ENCODE measurements around the gene SCNN1B. TPM values are rescaled to one million over a fixed set of nuclear protein-coding genes. Genes with fewer than 3 reads are reported as not detected.
"Not testable (repeated sequence)": the region's sequence is repeated elsewhere in the genome, so short reads cannot be mapped to it uniquely, and the experiment has no call there.

The SCNN1B gene
- total RNA-seq, 1 experiment from 2014 or later, result 1.5 TPM

GRCh38 chr16:23400447-23400846, 98.3 kb downstream of the SCNN1B start:
- not testable (repeated sequence) for DNase-seq; H3K27me3 ChIP-seq (ENCODE audit: control insufficient read depth, insufficient read depth, low read length); H3K4me3 ChIP-seq (ENCODE audit: insufficient read depth, low read depth, low read length); H3K36me3 ChIP-seq (replicated peaks; ENCODE audit: control insufficient read depth, insufficient read depth, low read length)

- Histone ChIP-seq H3K27me3 (ENCODE audit: control insufficient read depth, insufficient read depth, low read length) (no peaks in the 10 kb centered on the region), H3K4me3 (ENCODE audit: insufficient read depth, low read depth, low read length) (no peak overlapping the region), H3K36me3 (replicated peaks; ENCODE audit: control insufficient read depth, insufficient read depth, low read length) (peaks cover 8% of the 10 kb centered on the region)
- no peak for DNase-seq
Observed at GRCh38 chr16:23401139-23401538, 99.0 kb downstream of the SCNN1B start.

DNA sequence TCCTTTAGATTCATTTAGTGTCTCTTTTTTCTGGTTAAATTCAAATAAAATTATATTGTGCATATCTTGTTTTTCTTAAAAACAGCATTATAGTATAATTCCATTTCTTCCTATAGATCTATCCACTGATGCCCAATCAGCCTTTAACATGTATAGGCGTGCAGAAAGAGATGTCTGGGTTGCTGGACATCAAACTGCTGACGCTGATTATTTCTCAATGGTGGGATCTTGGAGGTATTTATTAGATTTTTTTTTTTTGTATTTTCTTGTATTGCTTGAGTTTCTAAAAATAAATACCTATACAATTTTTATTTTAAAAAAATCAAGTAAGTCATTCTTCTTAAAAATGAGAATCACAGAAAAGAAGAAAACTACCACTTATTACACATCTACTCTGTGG, 100.0 kb downstream of the SCNN1B start:
- DNase-seq, result no peak
- no peaks in the 10 kb centered on the region for H3K27me3 ChIP-seq (ENCODE audit: control insufficient read depth, insufficient read depth, low read length)
- no peak overlapping the region for H3K4me3 ChIP-seq (ENCODE audit: insufficient read depth, low read depth, low read length)
- peaks cover 10% of the 10 kb centered on the region for H3K36me3 ChIP-seq (replicated peaks; ENCODE audit: control insufficient read depth, insufficient read depth, low read length)

DNA sequence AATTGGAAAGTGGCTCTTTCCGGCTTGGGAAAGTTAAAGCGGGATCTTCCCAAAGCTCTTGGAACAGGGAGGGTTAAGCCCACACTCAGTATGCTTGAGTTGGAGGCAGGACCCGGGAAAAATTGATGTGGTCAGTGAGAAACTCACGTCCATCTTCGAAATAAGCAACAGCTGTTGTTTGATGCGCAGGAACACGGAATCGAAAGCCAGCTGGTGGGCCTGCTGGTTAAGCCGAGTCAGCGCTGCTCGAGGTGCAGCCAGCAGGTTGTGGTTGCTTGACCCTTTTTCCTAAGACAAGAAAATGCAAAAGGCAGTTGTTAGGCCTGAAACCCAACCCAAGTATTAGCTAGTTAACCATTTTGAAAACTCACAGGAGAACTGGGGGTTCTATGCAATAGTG, 101.4 kb downstream of the SCNN1B start:
- peaks cover 8% of the 10 kb centered on the region for H3K36me3 ChIP-seq (replicated peaks; ENCODE audit: control insufficient read depth, insufficient read depth, low read length)
- no peak for DNase-seq

GRCh38 chr16:23406024-23406423, 103.9 kb downstream of the SCNN1B start:
- peaks cover 10% of the 10 kb centered on the region for H3K36me3 ChIP-seq (replicated peaks; ENCODE audit: control insufficient read depth, insufficient read depth, low read length)
- no peak overlapping the region for H3K4me3 ChIP-seq (ENCODE audit: insufficient read depth, low read depth, low read length)
- DNase-seq, result no peak
- H3K27me3 ChIP-seq (ENCODE audit: control insufficient read depth, insufficient read depth, low read length), result no peaks in the 10 kb centered on the region

More for the DNA sequence above, 101.4 kb downstream of the SCNN1B start:
- Histone ChIP-seq H3K4me3 (ENCODE audit: insufficient read depth, low read depth, low read length) (no peak overlapping the region), H3K27me3 (ENCODE audit: control insufficient read depth, insufficient read depth, low read length) (no peaks in the 10 kb centered on the region)

DNA sequence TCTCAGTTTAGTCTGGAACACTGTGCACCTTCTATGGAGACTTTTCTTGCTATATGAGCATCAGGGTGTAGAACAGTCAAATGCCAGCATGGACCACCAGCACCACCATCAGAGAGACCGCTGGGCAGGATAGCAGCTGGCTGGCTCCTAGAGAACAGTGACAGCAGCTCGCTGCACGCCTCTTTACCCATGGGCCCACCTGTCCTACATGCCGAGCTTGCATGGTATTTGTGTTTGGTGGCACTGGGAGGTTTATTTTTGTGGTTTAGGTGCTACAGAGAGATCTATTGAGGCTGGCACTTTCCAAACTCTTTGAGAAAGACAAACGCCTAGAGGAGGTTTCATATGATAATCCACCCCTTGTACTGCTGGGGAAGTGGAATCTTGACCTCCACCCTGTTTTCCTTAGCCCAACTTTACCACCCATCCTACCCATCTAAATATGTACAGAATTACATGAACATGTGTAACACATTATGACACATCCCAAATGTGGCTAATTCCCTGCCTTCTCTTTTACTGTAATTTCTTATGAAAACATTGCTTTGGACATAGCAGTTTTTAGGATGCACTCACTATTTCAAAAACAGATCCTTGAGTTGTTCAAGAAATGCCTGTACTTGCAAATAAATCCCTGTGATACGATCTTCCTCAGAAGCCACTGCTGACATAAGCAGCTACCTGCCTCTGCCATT, 104.6 kb downstream of the SCNN1B start:
- no peak for DNase-seq
- H3K27me3 ChIP-seq (ENCODE audit: control insufficient read depth, insufficient read depth, low read length), result no peaks in the 10 kb centered on the region
- peaks cover 10% of the 10 kb centered on the region for H3K36me3 ChIP-seq (replicated peaks; ENCODE audit: control insufficient read depth, insufficient read depth, low read length)
- H3K4me3 ChIP-seq (ENCODE audit: insufficient read depth, low read depth, low read length), result no peak overlapping the region

DNA sequence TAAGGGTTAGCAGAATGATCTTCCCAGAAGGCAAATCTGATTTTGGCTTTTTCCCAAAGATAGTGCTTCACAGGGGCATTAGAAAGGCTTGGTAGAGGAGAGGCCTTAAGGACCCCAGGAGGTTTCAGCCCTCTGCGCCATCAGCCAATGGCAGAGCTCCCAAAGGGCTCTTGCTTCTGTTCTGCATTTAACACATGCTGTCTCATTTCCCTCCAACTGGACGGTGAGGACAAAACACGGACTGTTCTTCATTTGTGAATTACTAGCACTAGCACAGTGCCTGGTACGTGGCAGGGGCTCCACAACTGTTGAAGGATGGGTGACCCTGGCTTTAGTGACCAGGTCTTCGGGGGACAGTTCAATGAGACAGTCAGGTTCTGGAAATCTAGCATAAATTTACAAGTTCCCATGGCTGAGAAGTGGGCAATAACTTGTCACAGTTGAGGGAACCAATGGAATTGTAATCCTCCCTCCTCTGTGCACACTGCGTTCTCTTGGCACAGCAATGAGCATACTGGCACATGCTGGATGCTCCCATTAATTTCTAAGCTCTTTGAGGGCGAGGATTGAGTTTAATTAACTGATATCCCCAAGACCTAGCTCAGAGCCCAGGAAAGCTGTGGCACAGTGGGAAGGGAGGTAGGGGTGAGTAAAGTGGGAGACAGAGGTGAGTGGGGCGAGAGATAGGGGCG, 105.5 kb downstream of the SCNN1B start:
- Histone ChIP-seq H3K4me3 (ENCODE audit: insufficient read depth, low read depth, low read length) (no peak overlapping the region), H3K36me3 (replicated peaks; ENCODE audit: control insufficient read depth, insufficient read depth, low read length) (peaks cover 10% of the 10 kb centered on the region), H3K27me3 (ENCODE audit: control insufficient read depth, insufficient read depth, low read length) (no peaks in the 10 kb centered on the region)
- no peak for DNase-seq

GRCh38 chr16:23408242-23408822, 106.2 kb downstream of the SCNN1B start:
- no peaks in the 10 kb centered on the region for H3K27me3 ChIP-seq (ENCODE audit: control insufficient read depth, insufficient read depth, low read length)
- peaks cover 10% of the 10 kb centered on the region for H3K36me3 ChIP-seq (replicated peaks; ENCODE audit: control insufficient read depth, insufficient read depth, low read length)
- DNase-seq, result peak; percentile 69
- H3K4me3 ChIP-seq (ENCODE audit: insufficient read depth, low read depth, low read length), result no peak overlapping the region

GRCh38 chr16:23408823-23409298, 106.8 kb downstream of the SCNN1B start:
- no peaks in the 10 kb centered on the region for H3K27me3 ChIP-seq (ENCODE audit: control insufficient read depth, insufficient read depth, low read length)
- DNase-seq, result peak; percentile 51
- peaks cover 10% of the 10 kb centered on the region for H3K36me3 ChIP-seq (replicated peaks; ENCODE audit: control insufficient read depth, insufficient read depth, low read length)
- no peak overlapping the region for H3K4me3 ChIP-seq (ENCODE audit: insufficient read depth, low read depth, low read length)

- Histone ChIP-seq H3K4me3 (ENCODE audit: insufficient read depth, low read depth, low read length) (no peak overlapping the region), H3K27me3 (ENCODE audit: control insufficient read depth, insufficient read depth, low read length) (no peaks in the 10 kb centered on the region), H3K36me3 (replicated peaks; ENCODE audit: control insufficient read depth, insufficient read depth, low read length) (peaks cover 10% of the 10 kb centered on the region)
- DNase-seq, result no peak
Observed at GRCh38 chr16:23409522-23409921, 107.4 kb downstream of the SCNN1B start.

GRCh38 chr16:23410176-23410575, 108.1 kb downstream of the SCNN1B start:
- H3K27me3 ChIP-seq (ENCODE audit: control insufficient read depth, insufficient read depth, low read length), result no peaks in the 10 kb centered on the region
- H3K4me3 ChIP-seq (ENCODE audit: insufficient read depth, low read depth, low read length), result no peak overlapping the region
- H3K36me3 ChIP-seq (replicated peaks; ENCODE audit: control insufficient read depth, insufficient read depth, low read length), result peaks cover 8% of the 10 kb centered on the region
- no peak for DNase-seq

GRCh38 chr16:23414731-23415130, 112.6 kb downstream of the SCNN1B start:
- no peak overlapping the region for H3K4me3 ChIP-seq (ENCODE audit: insufficient read depth, low read depth, low read length)
- no peaks in the 10 kb centered on the region for H3K27me3 ChIP-seq (ENCODE audit: control insufficient read depth, insufficient read depth, low read length)
- DNase-seq, result no peak
- H3K36me3 ChIP-seq (replicated peaks; ENCODE audit: control insufficient read depth, insufficient read depth, low read length), result no peaks in the 10 kb centered on the region; the same call in none of the 2 replicates

GRCh38 chr16:23416816-23417215, 114.7 kb downstream of the SCNN1B start:
- no peak overlapping the region for H3K4me3 ChIP-seq (ENCODE audit: insufficient read depth, low read depth, low read length)
- H3K36me3 ChIP-seq (replicated peaks; ENCODE audit: control insufficient read depth, insufficient read depth, low read length), result no peaks in the 10 kb centered on the region; the same call in none of the 2 replicates
- no peaks in the 10 kb centered on the region for H3K27me3 ChIP-seq (ENCODE audit: control insufficient read depth, insufficient read depth, low read length)
- DNase-seq, result no peak

DNA sequence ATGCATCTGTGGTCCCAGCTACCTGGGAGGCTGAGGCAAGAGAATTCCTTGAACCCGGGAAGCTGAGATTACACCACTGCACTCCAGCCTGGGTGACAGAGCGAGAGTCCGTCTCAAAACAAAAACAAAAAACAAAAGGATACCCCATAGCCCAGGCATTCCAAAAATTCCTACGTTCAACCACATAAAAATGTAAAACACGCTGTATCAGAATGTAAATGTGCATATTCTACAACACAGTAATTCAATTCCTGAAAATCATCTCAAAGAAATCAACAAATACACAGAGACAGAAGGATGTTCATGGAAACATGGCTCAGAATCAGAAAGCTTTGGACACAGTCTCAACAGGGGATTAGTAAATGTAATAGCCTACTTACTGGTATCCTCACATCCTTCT, 117.9 kb downstream of the SCNN1B start:
- peaks cover 2% of the 10 kb centered on the region for H3K36me3 ChIP-seq (replicated peaks; ENCODE audit: control insufficient read depth, insufficient read depth, low read length)
- H3K27me3 ChIP-seq (ENCODE audit: control insufficient read depth, insufficient read depth, low read length), result no peaks in the 10 kb centered on the region
- no peak overlapping the region for H3K4me3 ChIP-seq (ENCODE audit: insufficient read depth, low read depth, low read length)
- DNase-seq, result no peak

- Histone ChIP-seq H3K4me3 (ENCODE audit: insufficient read depth, low read depth, low read length) (no peak overlapping the region), H3K36me3 (replicated peaks; ENCODE audit: control insufficient read depth, insufficient read depth, low read length) (peaks cover 2% of the 10 kb centered on the region; the same call in 1 of the 2 replicates), H3K27me3 (ENCODE audit: control insufficient read depth, insufficient read depth, low read length) (no peaks in the 10 kb centered on the region)
- no peak for DNase-seq
Observed at GRCh38 chr16:23423496-23424049, 121.5 kb downstream of the SCNN1B start.

Measured in H7 (cell line).